H54 (cell line): ENCODE measurements around the gene RET.

Source experiments
- DNase-seq: peaks from one replicate; pipeline ENCODE4 v3.0.0; 2011; ENCODE audit warnings: low spot score, mixed read lengths; ENCODE audit not compliant: insufficient read length
- FAIRE-seq: peaks from 3 replicates; lab custom pipeline; 2011; peaks lifted over from hg19 to GRCh38; lab: Jason Lieb, UNC
- POLR2A ChIP-seq: IDR thresholded peaks from 2 replicates; pipeline ENCODE4 v1.6.1; 2011; ENCODE audit warnings: low read depth, mild to moderate bottlenecking, low read length

Gene RET

DNA sequence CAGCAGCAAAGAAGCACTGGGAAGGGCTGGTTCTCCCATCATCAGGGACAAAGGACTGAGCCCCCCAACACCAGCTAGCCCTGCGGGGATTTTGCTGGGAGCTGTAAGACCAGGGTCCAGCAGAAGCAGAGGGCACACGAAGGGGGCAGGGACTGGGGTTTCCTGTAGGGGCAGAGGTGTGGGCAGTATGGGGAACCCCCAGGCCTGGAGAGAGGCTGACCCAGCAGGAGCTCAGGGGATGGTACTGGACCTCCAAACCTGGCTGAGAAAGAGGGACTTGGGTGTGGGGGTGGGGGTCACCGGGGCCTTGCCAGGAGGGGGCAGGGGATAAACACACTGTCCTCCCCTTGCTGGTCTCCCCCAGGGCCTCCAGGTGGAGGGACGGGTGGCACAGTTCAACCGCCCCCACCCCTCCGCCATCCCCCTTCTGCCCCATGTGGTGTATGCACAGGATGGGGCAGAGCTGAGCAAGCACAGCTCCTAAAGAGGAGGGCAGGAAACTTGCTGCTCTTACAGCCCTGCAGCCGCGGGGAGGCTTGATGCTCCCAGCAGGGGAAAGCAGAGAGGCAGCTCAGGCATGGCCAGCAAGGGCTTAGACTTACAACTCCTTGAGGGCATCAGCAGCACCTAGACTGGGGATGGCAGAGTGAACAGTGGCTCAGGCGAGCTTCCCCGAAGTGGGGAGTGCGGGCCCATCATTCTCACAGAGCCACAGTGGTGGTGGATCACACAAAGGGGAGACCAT is 12.4 kb upstream of the RET start:
- no peak for FAIRE-seq

DNA sequence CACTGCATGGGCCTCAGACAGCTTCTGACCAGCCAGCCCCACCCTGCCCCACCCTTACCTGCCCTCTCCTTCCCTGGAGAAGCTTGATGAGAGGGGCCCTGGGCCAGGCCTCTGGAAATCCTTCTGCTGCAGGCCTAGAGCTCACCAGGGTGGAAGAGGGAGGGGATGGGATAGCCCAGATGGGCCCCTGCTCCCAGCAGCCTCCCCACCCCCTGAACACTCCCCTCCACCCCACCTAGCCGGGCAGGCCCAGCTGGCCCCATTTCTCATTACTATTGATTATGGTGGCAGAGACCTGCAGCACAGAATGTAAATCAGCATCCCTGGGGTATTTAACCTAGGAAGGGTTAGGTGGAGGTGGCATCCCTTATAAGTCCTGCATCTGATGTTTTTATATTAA is 11.6 kb upstream of the RET start:
- DNase-seq (no peak), FAIRE-seq (no peak)
- no peak for TF ChIP-seq POLR2A

More for the DNA sequence above, 12.4 kb upstream of the RET start:
- no peak for DNase-seq
- TF ChIP-seq POLR2A, result no peak

DNA sequence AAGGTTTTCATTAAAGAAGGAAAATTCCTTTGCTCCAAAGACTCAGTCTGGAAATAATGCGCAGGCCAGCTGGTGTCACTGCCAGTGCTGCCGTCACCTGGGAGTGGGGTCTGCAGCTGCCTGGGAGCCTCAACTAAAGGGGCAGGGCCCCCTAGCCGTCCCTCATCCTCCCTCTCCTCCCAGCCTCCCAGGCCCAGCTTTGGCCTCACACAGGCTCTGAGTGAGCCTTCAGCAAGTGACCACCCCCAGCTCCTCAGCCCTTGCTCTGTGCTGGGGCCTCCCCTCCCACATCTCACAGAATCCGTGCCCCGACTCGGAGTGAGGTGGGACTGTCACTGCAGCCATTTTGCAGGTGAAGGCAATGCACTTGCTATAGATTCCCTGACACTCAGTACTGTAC is 11.1 kb upstream of the RET start:
- DNase-seq (no peak), FAIRE-seq (no peak)
- TF ChIP-seq POLR2A, result no peak

DNA sequence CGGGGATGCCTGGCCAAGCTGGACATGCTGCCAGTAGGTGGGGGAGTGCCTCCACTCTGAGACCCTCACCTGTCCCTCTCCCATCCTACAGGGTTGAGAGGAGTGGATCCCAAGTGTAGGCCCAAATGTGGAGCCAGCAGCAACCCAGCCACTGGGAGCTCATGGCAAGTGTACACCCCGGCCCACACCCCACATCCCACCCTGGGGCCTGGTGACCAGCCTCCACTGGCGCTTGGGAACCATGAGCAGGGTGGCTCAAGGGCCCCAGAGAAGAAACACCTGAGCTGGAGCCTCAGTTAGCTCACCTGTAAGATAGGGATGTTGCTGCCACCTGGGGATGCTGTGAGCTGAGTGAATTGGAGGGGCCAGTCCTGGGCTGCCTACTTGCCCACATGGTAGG is 10.4 kb upstream of the RET start:
- TF ChIP-seq POLR2A, result no peak
- DNase-seq (no peak), FAIRE-seq (no peak)

DNA sequence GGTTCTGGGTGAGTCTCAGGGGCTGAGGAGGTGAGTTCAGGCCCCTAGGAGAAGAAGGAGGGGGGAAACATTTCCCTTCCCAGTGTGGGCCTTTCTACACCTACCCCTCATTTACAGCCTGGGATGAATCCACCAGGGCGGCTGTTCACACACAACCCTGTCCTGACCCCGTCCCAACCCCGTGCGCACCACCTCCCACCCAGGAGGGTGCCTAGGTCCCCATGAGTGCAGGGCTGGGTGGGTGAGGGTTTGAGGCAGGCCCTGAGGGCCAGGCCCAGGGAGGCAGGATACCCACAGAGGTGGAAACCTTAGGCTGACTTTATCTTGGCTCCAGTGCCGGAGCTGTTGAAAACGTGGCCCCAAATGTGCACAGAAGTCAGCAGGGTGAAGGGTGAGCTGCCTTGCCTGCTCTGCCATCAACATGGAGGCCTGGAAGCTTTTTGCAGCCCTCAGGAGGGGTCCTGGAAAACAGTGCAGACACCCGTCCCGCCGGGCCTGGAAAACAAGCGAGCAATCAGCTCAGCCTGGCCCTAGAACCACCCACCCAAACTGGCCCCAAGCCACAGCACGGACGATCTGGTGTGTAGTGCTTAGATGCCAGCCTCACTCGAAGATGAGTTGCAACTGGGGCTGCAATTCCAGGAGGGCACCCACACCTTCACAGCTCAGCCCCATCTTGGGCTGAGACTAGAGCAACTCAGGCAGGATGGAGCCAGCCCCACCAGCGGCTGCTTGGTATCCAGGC is 9.3 kb upstream of the RET start:
- no peak for TF ChIP-seq POLR2A
- FAIRE-seq, result no peak

DNA sequence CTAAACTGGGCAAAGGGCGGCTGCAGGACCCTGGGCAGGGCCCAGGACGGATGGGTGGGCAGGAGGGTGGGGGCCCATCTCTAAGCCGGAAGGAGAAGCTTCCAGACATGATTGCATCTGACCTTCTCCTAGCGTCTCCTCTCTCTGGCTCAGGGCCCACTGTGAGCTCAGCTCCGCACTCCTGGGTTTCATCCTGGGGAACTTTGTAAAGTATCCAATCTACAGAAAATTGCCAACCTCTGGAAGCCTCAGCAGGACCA is 8.8 kb upstream of the RET start:
- no peak for TF ChIP-seq POLR2A
- DNase-seq (no peak), FAIRE-seq (no peak)

More for the DNA sequence above, 9.3 kb upstream of the RET start:
- no peak for DNase-seq

DNA sequence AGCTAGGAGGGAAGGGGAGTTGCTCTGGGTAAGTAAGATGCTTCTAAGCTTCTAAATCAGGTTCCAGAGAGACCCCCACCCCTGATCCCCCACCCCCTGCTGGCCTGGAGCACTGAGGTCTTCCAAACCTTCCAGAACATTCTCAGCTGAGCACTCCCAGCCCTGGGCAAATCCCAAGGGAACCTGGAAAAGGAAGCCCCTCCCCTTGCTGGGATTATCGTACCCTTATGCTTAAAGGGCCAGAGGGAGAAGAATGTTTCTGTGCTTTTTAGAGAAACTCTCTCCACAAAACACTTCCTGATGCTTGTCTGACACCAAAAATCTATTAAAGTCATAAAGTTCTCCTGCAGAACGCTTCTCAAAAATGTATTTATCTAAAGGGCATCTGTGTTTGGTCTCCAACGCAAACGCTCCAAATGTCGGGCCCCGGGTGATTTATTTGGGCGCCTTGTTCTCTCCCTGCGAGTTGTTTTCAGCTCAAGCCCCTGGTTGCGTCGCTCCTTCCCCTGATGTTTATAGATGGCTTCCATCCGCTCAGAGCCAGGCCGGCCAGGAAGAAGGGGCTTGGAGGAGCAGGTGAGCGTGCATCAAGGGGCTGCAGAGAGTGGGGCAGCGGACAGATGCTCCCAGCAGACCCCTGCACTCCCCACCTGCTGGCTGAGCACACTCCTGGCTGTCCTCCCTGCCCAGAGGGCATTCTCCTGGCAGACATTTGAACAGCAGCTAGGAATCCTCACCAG is 8.2 kb upstream of the RET start:
- DNase-seq (no peak), FAIRE-seq (no peak)
- TF ChIP-seq POLR2A, result no peak

DNA sequence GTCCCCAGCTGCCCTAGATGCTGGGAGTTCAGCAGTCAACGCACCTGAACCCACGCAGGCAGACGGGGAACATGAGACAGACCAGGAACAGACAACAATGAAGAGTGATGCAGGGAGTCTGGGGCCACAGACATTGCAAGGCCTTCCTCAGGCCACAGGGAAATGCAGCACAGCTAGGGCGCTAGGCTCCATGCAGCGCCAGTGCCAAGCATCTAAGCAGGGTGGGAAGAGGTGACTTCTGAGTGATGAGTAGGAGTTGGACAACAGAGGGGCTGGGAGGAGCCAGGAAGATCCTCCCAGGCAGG is 7.7 kb upstream of the RET start:
- DNase-seq, result no peak
- FAIRE-seq, result no peak
- TF ChIP-seq POLR2A, result no peak

DNA sequence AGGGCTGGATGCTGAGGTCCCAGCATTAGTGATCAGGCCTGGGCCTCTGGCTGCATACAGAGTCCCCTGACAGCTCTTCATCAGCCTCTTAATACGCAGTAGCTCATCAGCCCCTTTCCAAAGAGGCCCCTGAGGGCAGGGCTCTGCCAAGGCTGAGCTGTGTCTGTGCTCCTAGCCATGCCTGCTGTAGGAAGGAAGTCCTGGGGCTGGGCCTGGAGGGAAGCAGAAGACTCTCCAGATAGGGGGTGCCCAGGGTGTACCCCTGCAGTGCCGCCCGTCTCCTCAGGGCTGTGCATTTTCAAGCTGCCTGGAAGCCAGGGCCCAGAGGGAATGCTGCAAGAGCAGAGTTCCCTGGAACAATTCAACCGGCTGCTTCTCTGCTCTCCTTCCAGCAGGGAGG is 7.3 kb upstream of the RET start:
- DNase-seq, result no peak
- FAIRE-seq, result no peak
- TF ChIP-seq POLR2A, result no peak

DNA sequence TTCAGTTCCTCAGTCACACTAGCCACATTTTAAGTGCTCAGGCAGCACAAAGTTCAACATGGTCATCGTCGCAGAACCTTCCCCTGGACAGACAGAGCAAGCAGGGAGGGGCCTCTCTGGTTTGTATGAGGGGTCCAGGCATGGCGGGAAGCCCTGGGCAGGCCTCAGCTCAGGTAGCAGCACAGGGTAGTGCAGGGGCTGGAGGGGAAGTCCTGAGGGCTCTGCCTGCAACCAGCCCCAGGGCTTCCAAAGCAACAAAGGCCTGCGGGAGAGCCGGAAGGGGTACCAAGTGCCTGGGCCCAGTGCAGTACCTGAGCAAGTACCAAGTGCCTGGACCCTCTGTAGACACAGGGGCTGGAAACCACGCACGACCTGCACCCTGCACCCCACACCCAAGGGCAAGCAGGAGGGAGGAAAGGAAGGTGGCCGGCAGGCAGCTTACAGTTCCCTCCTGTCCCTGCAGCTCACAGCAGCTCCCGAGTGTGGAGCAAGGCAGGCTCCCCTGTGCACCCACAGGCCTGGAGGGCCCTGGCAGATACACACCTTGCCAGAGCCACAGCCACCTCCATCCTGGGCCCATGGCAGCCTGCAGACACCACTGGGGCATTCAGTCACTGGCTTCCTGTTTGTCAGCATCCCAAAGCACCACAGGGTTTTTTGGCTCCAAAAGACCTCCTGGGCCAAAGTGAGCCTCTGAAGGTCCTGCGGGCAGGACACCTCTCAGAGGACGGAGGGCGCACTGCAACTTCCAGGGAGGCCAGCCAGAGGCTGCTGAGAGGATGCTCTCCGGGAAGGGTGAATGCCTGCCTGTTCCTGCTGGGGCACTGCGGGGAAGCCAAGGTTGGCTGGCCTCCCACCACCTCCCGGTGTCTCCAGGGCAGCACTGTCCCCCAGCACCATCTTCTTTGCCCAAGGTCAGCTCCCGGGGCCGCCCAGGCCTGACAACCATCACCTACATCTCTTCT is 6.5 kb upstream of the RET start:
- no peak for FAIRE-seq

DNA sequence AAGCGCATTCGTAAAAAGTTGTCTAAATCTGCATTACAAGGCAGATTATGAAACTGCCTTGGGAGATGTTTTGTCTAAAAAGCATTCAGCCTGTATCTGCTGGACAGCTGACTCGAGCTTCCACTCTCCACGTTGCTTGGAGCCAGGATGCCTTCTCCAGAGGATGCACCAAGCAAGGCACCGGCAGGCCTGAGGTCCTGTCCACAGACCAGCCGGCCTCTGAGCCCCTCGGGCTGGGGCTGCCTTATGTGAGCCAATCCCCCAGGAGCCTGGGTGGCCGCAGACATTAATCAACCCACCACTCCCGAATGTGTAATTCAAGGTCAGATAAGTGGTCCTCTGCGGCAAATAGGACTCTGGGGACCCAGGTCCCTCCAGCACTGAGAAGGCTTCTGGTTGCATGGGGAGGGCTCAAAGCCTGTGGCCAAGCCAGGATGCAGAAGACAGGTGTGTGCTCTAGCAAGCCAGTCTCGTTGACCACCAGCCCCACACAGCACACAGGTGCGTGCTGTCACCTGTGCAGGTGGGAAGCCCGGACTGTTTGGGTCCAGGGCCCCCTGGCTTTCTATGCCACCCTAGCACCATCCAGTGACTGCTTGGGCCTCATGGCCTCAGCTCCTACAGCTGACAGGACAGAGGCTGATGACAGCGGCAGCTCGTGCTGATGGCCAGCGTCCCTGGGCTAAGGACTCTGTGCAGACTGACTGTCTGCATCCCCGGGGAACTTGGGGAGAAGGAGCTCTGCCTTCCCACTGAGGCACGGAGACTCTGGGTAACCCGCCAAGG is 4.8 kb upstream of the RET start:
- no peak for DNase-seq
- no peak for TF ChIP-seq POLR2A
- no peak for FAIRE-seq

More for the DNA sequence above, 6.5 kb upstream of the RET start:
- no peak for DNase-seq
- no peak for TF ChIP-seq POLR2A

DNA sequence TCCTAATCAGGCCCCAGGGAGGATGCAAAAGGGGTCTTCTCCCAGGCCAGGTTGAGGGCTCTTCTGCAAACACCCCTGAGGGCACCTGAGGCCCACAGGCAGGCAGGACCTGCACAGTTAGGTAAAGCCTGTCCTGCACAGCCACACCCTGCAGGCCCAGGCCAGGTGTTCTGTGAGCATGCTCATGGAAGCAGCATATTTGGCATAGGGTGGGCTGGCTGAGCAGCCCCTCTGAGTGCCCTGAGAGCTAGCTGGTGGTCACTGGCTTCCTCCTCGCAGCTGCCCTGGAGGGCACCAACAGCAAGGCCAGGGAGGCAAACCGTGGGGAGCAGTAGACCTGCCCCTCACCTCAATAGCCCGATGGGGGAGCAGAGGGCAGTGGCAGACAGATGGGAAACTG is 3.7 kb upstream of the RET start:
- FAIRE-seq (no peak), DNase-seq (no peak)
- no peak for TF ChIP-seq POLR2A

DNA sequence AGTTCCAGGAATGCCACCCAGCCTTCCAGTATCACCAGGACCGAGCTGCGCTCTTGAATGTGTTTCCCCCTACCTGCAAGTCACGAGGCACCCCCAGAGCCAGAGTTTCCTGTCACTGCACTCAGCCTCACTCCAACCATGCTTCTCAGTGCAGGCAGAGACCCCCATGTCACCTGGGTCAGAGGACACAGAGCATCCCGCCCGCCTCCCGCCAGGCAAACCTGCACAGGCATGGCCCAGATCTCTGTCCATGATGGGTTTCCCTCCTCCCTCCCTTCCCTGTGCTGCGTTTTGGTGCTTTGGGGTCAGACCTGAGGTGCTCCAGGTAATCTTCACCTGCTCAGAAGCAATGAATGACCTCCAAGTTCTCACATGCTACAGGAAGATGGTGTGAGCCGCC is 3.1 kb upstream of the RET start:
- FAIRE-seq, result no peak

More for the DNA sequence above, 3.1 kb upstream of the RET start:
- no peak for TF ChIP-seq POLR2A
- no peak for DNase-seq
